IMR-90 (cell line): Measurements from ENCODE around the gene FANK1. TPM values are rescaled to one million over a fixed set of nuclear protein-coding genes. Genes with fewer than 3 reads are reported as not detected.

Experiments used
- ATAC-seq: fragments of 200-7000 bp; cut with Tn5 transposase; 2 replicates; pipeline ENCODE4 v1.9.1; 2020; ENCODE audit warnings: low read depth, mild to moderate bottlenecking, moderate library complexity
- BruUV-seq: library from RNA; stranded (reverse); fragments of 400-500 nt; replicated peaks from 2 replicates; lab custom pipeline; 2021; lab: Mats Ljungman, UMichigan
- CTCF ChIA-PET: fragments of 300-600 bp; formaldehyde crosslinking; extraction: SDS; loops from one replicate; lab custom pipeline; 2021; ENCODE audit warnings: antibody characterized with exemption; lab: Yijun Ruan, JAX
- POLR2A ChIA-PET: fragments of 300-600 bp; sonication (Branson Sonifier 250); formaldehyde crosslinking; loops from one replicate; lab custom pipeline; 2022; ENCODE audit warnings: antibody characterized with exemption; ENCODE audit not compliant: unreplicated experiment; lab: Charles Lee
- DNase-seq: peaks from one replicate; pipeline ENCODE4 v3.0.0; 2013
- H2AFZ ChIP-seq: replicated peaks from 2 replicates; pipeline ENCODE3; 2013; ENCODE audit warnings: low read length, mild to moderate bottlenecking; ENCODE audit not compliant: poor library complexity
- H2AK5ac ChIP-seq: 2 replicates; pipeline ENCODE4 v1.6.1; 2013; ENCODE audit warnings: low read depth, low read length, inconsistent platforms
- H2AK9ac ChIP-seq: replicated peaks from 2 replicates; pipeline ENCODE3; 2013; ENCODE audit warnings: mild to moderate bottlenecking, low read depth, low read length, moderate library complexity; ENCODE audit not compliant: poor library complexity
- H2BK120ac ChIP-seq: 2 replicates; pipeline ENCODE4 v1.6.1; 2013; ENCODE audit warnings: low read depth, low read length, inconsistent platforms
- H2BK15ac ChIP-seq: 3 replicates; pipeline ENCODE4 v1.6.1; 2013; ENCODE audit warnings: low read depth, low read length, inconsistent platforms
- H2BK20ac ChIP-seq: 2 replicates; pipeline ENCODE4 v1.6.1; 2013; ENCODE audit warnings: low read depth, mild to moderate bottlenecking, inconsistent platforms, low read length, moderate library complexity
- H2BK5ac ChIP-seq: 2 replicates; pipeline ENCODE4 v1.6.1; 2013; ENCODE audit warnings: mild to moderate bottlenecking, low read depth, low read length, inconsistent platforms; ENCODE audit not compliant: poor library complexity, severe bottlenecking
- H3K14ac ChIP-seq: replicated peaks from 2 replicates; pipeline ENCODE4 v1.6.1; 2013; ENCODE audit warnings: low read depth, low read length, inconsistent platforms
- H3K18ac ChIP-seq: 2 replicates; pipeline ENCODE4 v1.6.1; 2013; ENCODE audit warnings: low read depth, low read length, control low read depth
- H3K23ac ChIP-seq: 2 replicates; pipeline ENCODE4 v1.6.1; 2013; ENCODE audit warnings: low read depth, low read length, inconsistent platforms
- H3K27ac ChIP-seq: 2 replicates; pipeline ENCODE4 v1.5.1; 2013; ENCODE audit warnings: mild to moderate bottlenecking, control low read depth, low read length; ENCODE audit not compliant: insufficient read depth
- H3K27me3 ChIP-seq: 2 replicates; pipeline ENCODE4 v1.6.1; 2013; ENCODE audit warnings: low read length; ENCODE audit not compliant: control insufficient read depth, insufficient read depth
- H3K36me3 ChIP-seq: 2 replicates; pipeline ENCODE4 v1.6.1; 2013; ENCODE audit warnings: low read length, mixed read lengths; ENCODE audit not compliant: control insufficient read depth, insufficient read depth
- H3K4ac ChIP-seq: 2 replicates; pipeline ENCODE4 v1.6.1; 2013; ENCODE audit warnings: low read depth, low read length, inconsistent platforms
- H3K4me1 ChIP-seq: 2 replicates; pipeline ENCODE4 v1.6.1; 2013; ENCODE audit warnings: low read length, mixed read lengths; ENCODE audit not compliant: control insufficient read depth, insufficient read depth
- H3K4me2 ChIP-seq: 2 replicates; pipeline ENCODE4 v1.6.1; 2013; ENCODE audit warnings: low read depth, mild to moderate bottlenecking, control low read depth, low read length, moderate library complexity
- H3K4me3 ChIP-seq: 2 replicates; pipeline ENCODE4 v1.5.1; 2013; ENCODE audit warnings: low read depth, mild to moderate bottlenecking, control low read depth, low read length, moderate library complexity; ENCODE audit not compliant: insufficient read depth
- H3K56ac ChIP-seq: 2 replicates; pipeline ENCODE4 v1.6.1; 2013; ENCODE audit warnings: low read length, inconsistent platforms; ENCODE audit not compliant: insufficient read depth; ENCODE audit errors: extremely low read depth
- H3K79me1 ChIP-seq, 2 experiments: 2 replicates each; pipeline ENCODE4 v1.6.1; 2013; ENCODE audit warnings: low read length in 2 of 2, inconsistent platforms in 1 of 2, low read depth in 1 of 2
- H3K9ac ChIP-seq: 2 replicates; pipeline ENCODE4 v1.6.1; 2013; ENCODE audit warnings: low read depth, low read length, control low read depth
- H3K9me1 ChIP-seq: 2 replicates; pipeline ENCODE4 v1.6.1; 2013; ENCODE audit warnings: low read length, inconsistent platforms; ENCODE audit not compliant: insufficient read depth
- H3K9me3 ChIP-seq: 2 replicates; pipeline ENCODE4 v1.6.1; 2013; ENCODE audit warnings: low read length; ENCODE audit not compliant: control insufficient read depth, insufficient read depth
- H4K20me1 ChIP-seq: 2 replicates; pipeline ENCODE4 v1.6.1; 2013; ENCODE audit warnings: low read length, inconsistent platforms; ENCODE audit not compliant: insufficient read depth
- H4K5ac ChIP-seq: 2 replicates; pipeline ENCODE4 v1.6.1; 2013; ENCODE audit warnings: mild to moderate bottlenecking, low read depth, low read length, control low read depth
- H4K8ac ChIP-seq, 2 experiments: 2 replicates each; pipeline ENCODE4 v1.6.1; 2013; ENCODE audit warnings: low read depth in 2 of 2, low read length in 2 of 2, control low read depth in 1 of 2, inconsistent platforms in 1 of 2
- H4K91ac ChIP-seq: 2 replicates; pipeline ENCODE4 v1.6.1; 2013; ENCODE audit warnings: low read depth, low read length, inconsistent platforms; ENCODE audit not compliant: insufficient read depth
- MAZ ChIP-seq: IDR thresholded peaks from 2 replicates; pipeline ENCODE4 v1.6.1; 2012; ENCODE audit warnings: low read depth, mild to moderate bottlenecking, low read length, improper control_type of control experiment, moderate library complexity, borderline replicate concordance
- MXI1 ChIP-seq: IDR thresholded peaks from 2 replicates; pipeline ENCODE4 v1.6.1; 2012; ENCODE audit warnings: low read depth, mild to moderate bottlenecking, low read length, moderate library complexity, borderline replicate concordance
- NFE2L2 ChIP-seq: fragments of 150-350 bp; IDR thresholded peaks from 2 replicates; pipeline ENCODE4 v1.6.1; 2016; ENCODE audit warnings: low read depth, mild to moderate bottlenecking, low read length
- RAD21 ChIP-seq: IDR thresholded peaks from 2 replicates; pipeline ENCODE4 v1.6.1; 2012; ENCODE audit warnings: low read length, improper control_type of control experiment
- WGBS, 2 experiments: methylation state at CpG; one replicate each; pipeline versions ENCODE4 v1.1.5 to v1.1.7; 2013; ENCODE audit warnings: missing lambda C conversion rate in 2 of 2; ENCODE audit not compliant: insufficient read length in 1 of 2; ENCODE audit errors: extremely low coverage in 2 of 2; 5-methylcytosine and 5-hydroxymethylcytosine counted together
- dilution Hi-C: fragments of 300-500 bp; cut with HindIII; formaldehyde crosslinking; loops from one replicate; pipeline ENCODE4 v1.14.3; 2018; ENCODE audit warnings: low sequenced_read_pairs; ENCODE audit not compliant: unreplicated experiment
- in situ Hi-C: fragments of 300-500 bp; cut with MboI; formaldehyde crosslinking; loops from 3 replicates; pipeline ENCODE4 v1.14.3; 2019; ENCODE audit warnings: low sequenced_read_pairs, inconsistent platforms, mixed read lengths
- intact Hi-C: fragments of 100-400 bp; cut with micrococcal nuclease; formaldehyde crosslinking; loops from 2 replicates; pipeline ENCODE4 v1.10.0; 2022
- polyA plus RNA-seq, 3 experiments: library from polyadenylated mRNA; depleted of rRNA; stranded (reverse); fragments of >200 nt; gene quantifications; 2 replicates each; pipeline ENCODE4 v1.2.3, GENCODE V29; 2012; ENCODE audit warnings: low replicate concordance in 1 of 3
- total RNA-seq: library from RNA; depleted of rRNA; stranded (reverse); fragments of >200 nt; gene quantifications from 2 replicates; pipeline ENCODE4 v1.2.3, GENCODE V29; 2012
- TF ChIP-seq, protein P1 (sequence below): conservative IDR thresholded peaks from 2 replicates; pipeline ENCODE4 v1.5.1; 2012; ENCODE audit warnings: mild to moderate bottlenecking, low read depth, low read length, improper control_type of control experiment
- TF ChIP-seq, protein P2 (sequence below): fragments of 150-350 bp; IDR thresholded peaks from 2 replicates; pipeline ENCODE4 v1.6.1; 2017; ENCODE audit warnings: mild to moderate bottlenecking, antibody characterized with exemption, low read length, low read depth

The FANK1 gene
- total and polyA plus RNA-seq, 2 of the 4 experiments (the other 2 are of a cell fraction): 0.90 to 2.2 TPM

DNA sequence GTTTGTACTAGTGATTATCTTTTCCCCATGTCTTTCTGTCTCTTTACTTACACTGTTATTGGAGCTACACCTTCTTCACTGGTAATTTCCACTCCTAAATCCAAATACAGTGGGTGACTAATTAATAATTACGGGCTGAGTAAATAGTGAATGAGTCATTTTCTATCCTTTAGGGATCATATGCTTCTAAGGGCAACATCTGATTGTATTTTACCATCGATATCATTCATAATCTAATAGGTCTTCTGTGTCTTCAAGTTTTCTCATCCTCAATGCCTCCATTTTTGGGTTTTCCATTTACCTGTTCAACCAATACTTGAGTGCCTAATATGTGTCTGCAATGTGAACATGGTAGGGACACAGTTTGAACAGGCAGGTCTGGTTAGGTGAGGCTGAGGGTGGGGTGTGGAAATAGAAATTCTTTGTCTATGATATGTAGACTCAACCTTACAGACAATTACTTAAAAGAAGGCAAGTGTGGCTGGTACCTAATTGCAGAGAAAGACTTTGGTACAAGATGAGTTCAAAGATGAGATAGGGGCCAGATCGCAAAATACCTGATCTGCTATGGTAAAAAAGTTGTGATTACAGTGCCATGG lies 9.4 kb upstream of the FANK1 start:
- H3K79me1 ChIP-seq: peaks cover 5 to 23% of the 10 kb centered on the region in 2 experiments; a peak in 3 of 4 replicates
- H2AK9ac ChIP-seq: no peak overlapping the region
- no peak overlapping the region for H2AFZ ChIP-seq
- no peak overlapping the region for H2AK5ac ChIP-seq
- H3K36me3 ChIP-seq: peaks cover 3% of the 10 kb centered on the region; the same call in 1 of the 2 replicates
- no peaks in the 10 kb centered on the region; the same call in 1 of the 2 replicates for H4K20me1 ChIP-seq
- no peak overlapping the region for H3K56ac ChIP-seq
- ChIA-PET CTCF (no interaction called here), POLR2A (no interaction called here)
- peaks cover 2% of the 10 kb centered on the region for H3K4me1 ChIP-seq
- dilution Hi-C loops: no loop called here
- ATAC-seq (no peak), DNase-seq (no peak)
- H4K8ac ChIP-seq: no peak overlapping the region
- no peak overlapping the region for H2BK5ac ChIP-seq
- H2BK120ac ChIP-seq: no peak overlapping the region
- H3K14ac ChIP-seq: no peak overlapping the region
- H2BK15ac ChIP-seq: no peak overlapping the region
- WGBS, 2 experiments: no CpG with 5 or more reads among the region's 3 CpGs
- H3K27ac ChIP-seq: no peak overlapping the region
- H3K18ac ChIP-seq: peak overlapping the region; percentile 77; the same call in 1 of the 2 replicates
- no peaks in the 10 kb centered on the region for H3K9me3 ChIP-seq
- H3K4me2 ChIP-seq: no peak overlapping the region
- H2BK20ac ChIP-seq: no peak overlapping the region
- H3K23ac ChIP-seq: no peak overlapping the region; the same call in 1 of the 2 replicates
- no peak overlapping the region for H3K9ac ChIP-seq
- H4K5ac ChIP-seq: no peak overlapping the region
- no peaks in the 10 kb centered on the region for H3K27me3 ChIP-seq
- no peak overlapping the region for H3K4ac ChIP-seq
- no peak overlapping the region for H4K91ac ChIP-seq
- TF ChIP-seq RAD21: no peak
- TF ChIP-seq MXI1: no peak
- no peak for TF ChIP-seq NFE2L2
- TF ChIP-seq, protein P1, sequence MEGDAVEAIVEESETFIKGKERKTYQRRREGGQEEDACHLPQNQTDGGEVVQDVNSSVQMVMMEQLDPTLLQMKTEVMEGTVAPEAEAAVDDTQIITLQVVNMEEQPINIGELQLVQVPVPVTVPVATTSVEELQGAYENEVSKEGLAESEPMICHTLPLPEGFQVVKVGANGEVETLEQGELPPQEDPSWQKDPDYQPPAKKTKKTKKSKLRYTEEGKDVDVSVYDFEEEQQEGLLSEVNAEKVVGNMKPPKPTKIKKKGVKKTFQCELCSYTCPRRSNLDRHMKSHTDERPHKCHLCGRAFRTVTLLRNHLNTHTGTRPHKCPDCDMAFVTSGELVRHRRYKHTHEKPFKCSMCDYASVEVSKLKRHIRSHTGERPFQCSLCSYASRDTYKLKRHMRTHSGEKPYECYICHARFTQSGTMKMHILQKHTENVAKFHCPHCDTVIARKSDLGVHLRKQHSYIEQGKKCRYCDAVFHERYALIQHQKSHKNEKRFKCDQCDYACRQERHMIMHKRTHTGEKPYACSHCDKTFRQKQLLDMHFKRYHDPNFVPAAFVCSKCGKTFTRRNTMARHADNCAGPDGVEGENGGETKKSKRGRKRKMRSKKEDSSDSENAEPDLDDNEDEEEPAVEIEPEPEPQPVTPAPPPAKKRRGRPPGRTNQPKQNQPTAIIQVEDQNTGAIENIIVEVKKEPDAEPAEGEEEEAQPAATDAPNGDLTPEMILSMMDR: no peak
- TF ChIP-seq, protein P2, sequence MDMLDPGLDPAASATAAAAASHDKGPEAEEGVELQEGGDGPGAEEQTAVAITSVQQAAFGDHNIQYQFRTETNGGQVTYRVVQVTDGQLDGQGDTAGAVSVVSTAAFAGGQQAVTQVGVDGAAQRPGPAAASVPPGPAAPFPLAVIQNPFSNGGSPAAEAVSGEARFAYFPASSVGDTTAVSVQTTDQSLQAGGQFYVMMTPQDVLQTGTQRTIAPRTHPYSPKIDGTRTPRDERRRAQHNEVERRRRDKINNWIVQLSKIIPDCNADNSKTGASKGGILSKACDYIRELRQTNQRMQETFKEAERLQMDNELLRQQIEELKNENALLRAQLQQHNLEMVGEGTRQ: no peak
- TF ChIP-seq MAZ: no peak
- no peak overlapping the region for H3K4me3 ChIP-seq
- H3K9me1 ChIP-seq: no peaks in the 10 kb centered on the region
- BruUV-seq: no TSS peak
- intact Hi-C loops: no loop called here
- in situ Hi-C loops: no loop called here
